Panc1 (cell line): ENCODE measurements around the gene ABHD12. TPM values are rescaled to one million over a fixed set of nuclear protein-coding genes. Genes with fewer than 3 reads are reported as not detected.

ENCODE experiments used
- ATAC-seq: fragments of 200-7000 bp; cut with Tn5 transposase; 2 replicates; pipeline ENCODE4 v1.9.1; 2020; ENCODE audit warnings: mild to moderate bottlenecking, moderate library complexity
- BruUV-seq: library from RNA; stranded (reverse); fragments of 400-500 nt; replicated peaks from 2 replicates; lab custom pipeline; 2021; lab: Mats Ljungman, UMichigan
- CTCF ChIA-PET: fragments of 300-600 bp; sonication (Branson Sonifier 250); formaldehyde crosslinking; loops from one replicate; lab custom pipeline; 2022; ENCODE audit warnings: antibody characterized with exemption; lab: Charles Lee
- POLR2A ChIA-PET: fragments of 300-600 bp; sonication (Branson Sonifier 250); formaldehyde crosslinking; loops from one replicate; lab custom pipeline; 2022; ENCODE audit warnings: antibody characterized with exemption; lab: Charles Lee
- DNase-seq: peaks from one replicate; pipeline ENCODE4 v3.0.0-alpha.2; 2010; ENCODE audit warnings: low read depth, low spot score
- H3K27ac ChIP-seq: 2 replicates; pipeline ENCODE4 v1.5.1; 2011; ENCODE audit warnings: mild to moderate bottlenecking, low read length, inconsistent platforms
- H3K27me3 ChIP-seq: fragments of 200-500 bp; sonication (Bioruptor generic); 2 replicates; pipeline ENCODE4 v1.6.0; 2014; ENCODE audit warnings: low read length, inconsistent platforms; ENCODE audit not compliant: control insufficient read depth, insufficient read depth
- H3K36me3 ChIP-seq: fragments of 200-500 bp; sonication (Bioruptor generic); 2 replicates; pipeline ENCODE4 v1.5.1; 2014; ENCODE audit warnings: inconsistent platforms, mild to moderate bottlenecking, low read length, moderate library complexity; ENCODE audit not compliant: control insufficient read depth, insufficient read depth
- H3K4me1 ChIP-seq: 2 replicates; pipeline ENCODE4 v1.5.1; 2011; ENCODE audit warnings: inconsistent platforms, mild to moderate bottlenecking, low read length, moderate library complexity; ENCODE audit not compliant: control insufficient read depth, insufficient read depth
- H3K4me3 ChIP-seq, 2 experiments: 2 replicates each; pipeline ENCODE4 v1.5.1; 2011 to 2012; ENCODE audit warnings: low read depth in 2 of 2, low read length in 2 of 2, mild to moderate bottlenecking in 2 of 2, inconsistent platforms in 1 of 2, moderate library complexity in 1 of 2
- H3K9me3 ChIP-seq: fragments of 200-500 bp; sonication (Bioruptor generic); 2 replicates; pipeline ENCODE4 v1.5.1; 2014; ENCODE audit warnings: low read depth, mild to moderate bottlenecking, inconsistent platforms, low read length, moderate library complexity; ENCODE audit not compliant: control insufficient read depth, insufficient read depth
- CTCF ChIP-seq: fragments of 450-650 bp; IDR thresholded peaks from 2 replicates; pipeline ENCODE4 v1.5.1; 2017; ENCODE audit warnings: mild to moderate bottlenecking
- POLR2AphosphoS5 ChIP-seq: IDR thresholded peaks from 2 replicates; pipeline ENCODE4 v1.6.1; 2012; ENCODE audit warnings: mild to moderate bottlenecking, low read depth, low read length, moderate library complexity
- REST ChIP-seq, 2 experiments: IDR thresholded peaks; 2 replicates each; pipeline ENCODE4 v1.6.1; 2011 to 2012; ENCODE audit warnings: low read depth in 2 of 2, control low read depth in 1 of 2, low read length in 1 of 2, mild to moderate bottlenecking in 1 of 2, moderate library complexity in 1 of 2; ENCODE audit not compliant: insufficient read depth in 1 of 2
- SIN3A ChIP-seq: IDR thresholded peaks from 2 replicates; pipeline ENCODE4 v1.6.1; 2012; ENCODE audit warnings: low read depth, mild to moderate bottlenecking, low read length, moderate library complexity, borderline replicate concordance; ENCODE audit not compliant: insufficient read depth
- TCF7L2 ChIP-seq: IDR thresholded peaks from 2 replicates; pipeline ENCODE4 v1.6.1; 2011; ENCODE audit warnings: mild to moderate bottlenecking, low read depth, low read length, inconsistent platforms
- in situ Hi-C: cut with HindIII; loops from 2 replicates; pipeline ENCODE4 v1.10.0; 2016; ENCODE audit warnings: low sequenced_read_pairs, low pct_unique_long_range_greater_than_20kb
- intact Hi-C: fragments of 100-400 bp; cut with micrococcal nuclease; formaldehyde crosslinking; loops from one replicate; pipeline ENCODE4 v1.10.0; 2022; ENCODE audit not compliant: unreplicated experiment
- total RNA-seq: library from RNA; stranded (reverse); gene quantifications from one replicate; pipeline ENCODE4 v1.2.1, GENCODE V29; 2021; ENCODE audit not compliant: unreplicated experiment

ABHD12 gene
- total RNA-seq, 1 experiment from 2014 or later: 90.9 TPM

- no peak for TF ChIP-seq REST (IDR thresholded peaks at IDR 0.05; ENCODE audit: insufficient read depth in 1 of 2, low read depth in 2 of 2, low read length in 1 of 2)
- intact Hi-C loops: loop anchor here (5.0 kb wide), 1 partner anchor 405 kb away; the partner anchor contains the start of gene APMAP
- H3K27ac ChIP-seq: peak overlapping the region; percentile 70
- no peaks in the 10 kb centered on the region for H3K9me3 ChIP-seq
- in situ Hi-C loops: no loop called here
- H3K4me3 ChIP-seq: no peak overlapping the region
- no peaks in the 10 kb centered on the region for H3K27me3 ChIP-seq
- BruUV-seq: no TSS peak
- CTCF ChIA-PET: interaction anchor here (0.5 to 3.0 kb wide), 2 partner anchors 60 to 181 kb away, joined by 4 to 25 read pairs; no protein-coding TSS in a partner anchor
- POLR2A ChIA-PET: no interaction called here
- H3K36me3 ChIP-seq: no peaks in the 10 kb centered on the region
- DNase-seq (no peak), ATAC-seq (no peak)
- H3K4me1 ChIP-seq: peaks cover 48% of the 10 kb centered on the region
Observed at GRCh38 chr20:25397096-25397495, 6.5 kb upstream of the ABHD12 start.

- no TSS peak for BruUV-seq
- DNase-seq: no peak
- Histone ChIP-seq H3K4me1 (peaks cover 49% of the 10 kb centered on the region), H3K27me3 (no peaks in the 10 kb centered on the region), H3K4me3 (no peak overlapping the region), H3K9me3 (no peaks in the 10 kb centered on the region), H3K27ac (no peak overlapping the region; the same call in 1 of the 2 replicates), H3K36me3 (peaks cover under 1% of the 10 kb centered on the region; the same call in 1 of the 2 replicates)
- ChIA-PET CTCF (no interaction called here), POLR2A (no interaction called here)
- intact Hi-C loops (loop anchor here (5.0 kb wide), 1 partner anchor 403 kb away; the partner anchor contains the start of gene APMAP), in situ Hi-C loops (no loop called here)
- TF ChIP-seq CTCF: no peak
- no peak for TF ChIP-seq SIN3A
- no peak for TF ChIP-seq TCF7L2
- no peak for ATAC-seq
Observed at GRCh38 chr20:25394996-25395395, 4.4 kb upstream of the ABHD12 start.

- in situ Hi-C loops: no loop called here
- BruUV-seq: no TSS peak
- H3K4me1 ChIP-seq: peaks cover 45% of the 10 kb centered on the region
- peaks cover 2% of the 10 kb centered on the region; the same call in 1 of the 2 replicates for H3K36me3 ChIP-seq
- ChIA-PET POLR2A (no interaction called here), CTCF (no interaction called here)
- TF ChIP-seq POLR2AphosphoS5: no peak
- peak; percentile 34; the same call in 1 of the 2 replicates for TF ChIP-seq TCF7L2
- TF ChIP-seq SIN3A: no peak
- H3K27ac ChIP-seq: peak overlapping the region; percentile 77
- ATAC-seq (no peak), DNase-seq (no peak)
- no peak overlapping the region for H3K4me3 ChIP-seq
- intact Hi-C loops: no loop called here
- no peaks in the 10 kb centered on the region for H3K9me3 ChIP-seq
- no peaks in the 10 kb centered on the region for H3K27me3 ChIP-seq
Observed at GRCh38 chr20:25394276-25394675, 3.6 kb upstream of the ABHD12 start.
